WTC11 (cell line): Measurements from ENCODE around the gene EXOC1.

Experiments used
- ATF2 ChIP-seq: sonication (generic); formaldehyde crosslinking; IDR thresholded peaks from 2 replicates; pipeline ENCODE4 v1.8.1; 2022; ENCODE audit warnings: low read depth, missing genetic modification reagents, borderline replicate concordance
- CREB1 ChIP-seq: sonication (generic); formaldehyde crosslinking; IDR thresholded peaks from 2 replicates; pipeline ENCODE4 v1.8.0; 2023; ENCODE audit warnings: mild to moderate bottlenecking, missing genetic modification reagents
- CTCF ChIP-seq: fragments of 200-600 bp; IDR thresholded peaks from 2 replicates; pipeline ENCODE4 v1.8.0; 2022; ENCODE audit warnings: antibody characterized with exemption
- E2F1 ChIP-seq: sonication (generic); formaldehyde crosslinking; IDR thresholded peaks from 2 replicates; pipeline ENCODE4 v1.8.0; 2022; ENCODE audit warnings: mild to moderate bottlenecking, missing genetic modification reagents
- FOXK1 ChIP-seq: sonication (generic); formaldehyde crosslinking; IDR thresholded peaks from 2 replicates; pipeline ENCODE4 v1.8.0; 2022; ENCODE audit warnings: mild to moderate bottlenecking, moderate library complexity, missing genetic modification reagents
- JUN ChIP-seq: sonication (generic); formaldehyde crosslinking; IDR thresholded peaks from 2 replicates; pipeline ENCODE4 v1.8.0; 2023; ENCODE audit warnings: mild to moderate bottlenecking, missing genetic modification reagents
- KAT7 ChIP-seq: sonication (generic); formaldehyde crosslinking; IDR thresholded peaks from 2 replicates; pipeline ENCODE4 v1.8.1; 2023; ENCODE audit warnings: missing genetic modification reagents, mild to moderate bottlenecking, borderline replicate concordance
- NFE2L1 ChIP-seq: sonication (generic); formaldehyde crosslinking; IDR thresholded peaks from 2 replicates; pipeline ENCODE4 v1.8.1; 2023; ENCODE audit warnings: missing genetic modification reagents
- PREB ChIP-seq: sonication (generic); formaldehyde crosslinking; IDR thresholded peaks from 2 replicates; pipeline ENCODE4 v1.8.1; 2022; ENCODE audit warnings: mild to moderate bottlenecking, missing genetic modification reagents, moderate library complexity, borderline replicate concordance
- SMAD4 ChIP-seq: sonication (generic); formaldehyde crosslinking; IDR thresholded peaks from 2 replicates; pipeline ENCODE4 v1.8.0; 2022; ENCODE audit warnings: mild to moderate bottlenecking, missing genetic modification reagents
- SOX15 ChIP-seq: fragments of 250-450 bp; sonication (Bioruptor Pico); IDR thresholded peaks from 2 replicates; pipeline ENCODE4 v1.9.0; 2021; ENCODE audit warnings: mild to moderate bottlenecking
- USF1 ChIP-seq: sonication (generic); formaldehyde crosslinking; IDR thresholded peaks from 2 replicates; pipeline ENCODE4 v1.8.0; 2022; ENCODE audit warnings: mild to moderate bottlenecking, missing genetic modification reagents
- ZNF317 ChIP-seq: sonication (generic); formaldehyde crosslinking; IDR thresholded peaks from 2 replicates; pipeline ENCODE4 v1.8.1; 2023; ENCODE audit warnings: low read depth, mild to moderate bottlenecking, moderate library complexity, missing genetic modification reagents, borderline replicate concordance
- TF ChIP-seq, protein P1 (sequence below): sonication (generic); formaldehyde crosslinking; IDR thresholded peaks from 2 replicates; pipeline ENCODE4 v1.8.0; 2022; ENCODE audit warnings: mild to moderate bottlenecking, missing genetic modification reagents

- TF ChIP-seq KAT7 (CRISPR knock-in tag) (no peak), SMAD4 (no peak), PREB (CRISPR knock-in tag) (no peak), CTCF (no peak), USF1 (CRISPR knock-in tag) (no peak), ZNF317 (CRISPR knock-in tag) (no peak), ATF2 (no peak), E2F1 (CRISPR knock-in tag) (no peak), NFE2L1 (CRISPR knock-in tag) (no peak), CREB1 (CRISPR knock-in tag) (no peak), SOX15 (no peak), FOXK1 (CRISPR knock-in tag) (no peak), JUN (no peak)
- TF ChIP-seq, protein P1, sequence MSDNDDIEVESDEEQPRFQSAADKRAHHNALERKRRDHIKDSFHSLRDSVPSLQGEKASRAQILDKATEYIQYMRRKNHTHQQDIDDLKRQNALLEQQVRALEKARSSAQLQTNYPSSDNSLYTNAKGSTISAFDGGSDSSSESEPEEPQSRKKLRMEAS (CRISPR knock-in tag), result no peak
Observed at GRCh38 chr4:55903577-55903976, 50.1 kb downstream of the EXOC1 start.
